Urothelium cell line (cell line): ENCODE results near the gene DIP2C.

Experiments used
- DNase-seq: peaks from one replicate; pipeline ENCODE4 v3.0.0; 2011; ENCODE audit warnings: low spot score, mixed read lengths
- FAIRE-seq: peaks from 2 replicates; lab custom pipeline; 2011; peaks lifted over from hg19 to GRCh38; lab: Jason Lieb, UNC

The DIP2C gene

GRCh38 chr10:508726-509125 lies 180.7 kb downstream of the DIP2C start:
- DNase-seq (no peak), FAIRE-seq (no peak)

- FAIRE-seq (no peak), DNase-seq (no peak)
Measured at GRCh38 chr10:507908-508444, 181.5 kb downstream of the DIP2C start.

- no peak for FAIRE-seq
- no peak for DNase-seq
Measured at GRCh38 chr10:507355-507699, 182.1 kb downstream of the DIP2C start.

- DNase-seq (no peak), FAIRE-seq (no peak)
Measured at GRCh38 chr10:506451-507354, 182.8 kb downstream of the DIP2C start.

- DNase-seq (no peak), FAIRE-seq (no peak)
Measured at GRCh38 chr10:505419-505818, 184.0 kb downstream of the DIP2C start.

- FAIRE-seq, result no peak
- no peak for DNase-seq
Measured at GRCh38 chr10:504806-505205, 184.7 kb downstream of the DIP2C start.

- DNase-seq (no peak), FAIRE-seq (no peak)
Measured at GRCh38 chr10:504121-504611, 185.3 kb downstream of the DIP2C start.

- FAIRE-seq, result no peak
- no peak for DNase-seq
Measured at GRCh38 chr10:501596-501995, 187.9 kb downstream of the DIP2C start.

GRCh38 chr10:500876-501275 lies 188.6 kb downstream of the DIP2C start:
- FAIRE-seq, result no peak
- DNase-seq, result no peak

- no peak for FAIRE-seq
- DNase-seq, result no peak
Measured at GRCh38 chr10:499991-500390, 189.5 kb downstream of the DIP2C start.

GRCh38 chr10:498760-499435 lies 190.6 kb downstream of the DIP2C start:
- no peak for FAIRE-seq
- DNase-seq, result no peak

GRCh38 chr10:497898-498451 lies 191.5 kb downstream of the DIP2C start:
- FAIRE-seq (no peak), DNase-seq (no peak)

- DNase-seq, result no peak
- no peak for FAIRE-seq
Measured at GRCh38 chr10:497289-497688, 192.2 kb downstream of the DIP2C start.

- no peak for FAIRE-seq
- no peak for DNase-seq
Measured at GRCh38 chr10:494556-494955, 194.9 kb downstream of the DIP2C start.

GRCh38 chr10:494149-494542 lies 195.3 kb downstream of the DIP2C start:
- DNase-seq (no peak), FAIRE-seq (no peak)

GRCh38 chr10:493391-494148 lies 195.9 kb downstream of the DIP2C start:
- DNase-seq, result no peak
- no peak for FAIRE-seq

- DNase-seq (no peak), FAIRE-seq (no peak)
Measured at GRCh38 chr10:492836-493235, 196.6 kb downstream of the DIP2C start.

GRCh38 chr10:491667-492424 lies 197.6 kb downstream of the DIP2C start:
- no peak for FAIRE-seq

GRCh38 chr10:490891-491571 lies 198.4 kb downstream of the DIP2C start:
- no peak for FAIRE-seq
- no peak for DNase-seq

More at GRCh38 chr10:491667-492424, 197.6 kb downstream of the DIP2C start:
- DNase-seq, result no peak
